GM23338 (cell line): ENCODE measurements around the gene TMA7. TPM values are rescaled to one million over a fixed set of nuclear protein-coding genes. Genes with fewer than 3 reads are reported as not detected.

Experiments used
- ATAC-seq: fragments of 200-7000 bp; cut with Tn5 transposase; 3 replicates; pipeline ENCODE4 v1.9.1; 2020
- DNase-seq: peaks from one replicate; pipeline ENCODE4 v3.0.0-alpha.2; 2015; ENCODE audit warnings: low spot score
- H2AFZ ChIP-seq: fragments of 200-600 bp; sonication (generic); 2 replicates; pipeline ENCODE4 v1.8.0; 2016; ENCODE audit warnings: antibody characterized with exemption, mild to moderate bottlenecking, moderate library complexity
- H3F3A ChIP-seq: fragments of 200-600 bp; sonication (generic); replicated peaks from 2 replicates; pipeline ENCODE4 v1.8.0; 2017; ENCODE audit warnings: antibody characterized with exemption, mixed run types, low read depth
- H3K27ac ChIP-seq: fragments of 200-600 bp; sonication (generic); 2 replicates; pipeline ENCODE4 v1.6.1; 2016; ENCODE audit warnings: low read depth
- H3K27me3 ChIP-seq: fragments of 200-600 bp; sonication (generic); 2 replicates; pipeline ENCODE4 v1.8.0; 2016; ENCODE audit warnings: mild to moderate bottlenecking, mixed run types, moderate library complexity; ENCODE audit not compliant: insufficient read depth
- H3K36me3 ChIP-seq: fragments of 200-600 bp; sonication (generic); 2 replicates; pipeline ENCODE4 v1.8.0; 2016; ENCODE audit warnings: mild to moderate bottlenecking; ENCODE audit not compliant: insufficient read depth
- H3K4me1 ChIP-seq: fragments of 200-600 bp; sonication (generic); 2 replicates; pipeline ENCODE4 v1.8.0; 2016; ENCODE audit warnings: mild to moderate bottlenecking, moderate library complexity; ENCODE audit not compliant: insufficient read depth
- H3K4me2 ChIP-seq: fragments of 200-600 bp; sonication (generic); 2 replicates; pipeline ENCODE4 v1.7.1; 2017; ENCODE audit warnings: mixed run types
- H3K4me3 ChIP-seq: fragments of 200-600 bp; sonication (generic); 2 replicates; pipeline ENCODE4 v1.6.1; 2016; ENCODE audit warnings: mixed run types
- H3K79me2 ChIP-seq: fragments of 200-600 bp; sonication (generic); replicated peaks from 2 replicates; pipeline ENCODE4 v1.8.0; 2017; ENCODE audit warnings: mild to moderate bottlenecking; ENCODE audit not compliant: insufficient read depth
- H3K9me2 ChIP-seq: fragments of 200-600 bp; sonication (generic); 2 replicates; pipeline ENCODE4 v1.8.0; 2017; ENCODE audit not compliant: insufficient read depth
- H4K20me1 ChIP-seq: fragments of 200-600 bp; sonication (generic); replicated peaks from 2 replicates; pipeline ENCODE4 v1.8.0; 2017; ENCODE audit warnings: mild to moderate bottlenecking; ENCODE audit not compliant: insufficient read depth
- H3K27ac Mint-ChIP-seq: 2 replicates; pipeline ENCODE4 v1.8.0; 2020; ENCODE audit warnings: inconsistent platforms, mild to moderate bottlenecking, moderate library complexity, mixed read lengths
- H3K27me3 Mint-ChIP-seq: 3 replicates; pipeline ENCODE4 v1.8.0; 2022; ENCODE audit warnings: low read depth, mild to moderate bottlenecking, moderate library complexity, mixed read lengths, inconsistent platforms; ENCODE audit not compliant: insufficient read depth, poor library complexity
- H3K36me3 Mint-ChIP-seq: 3 replicates; pipeline ENCODE4 v1.8.0; 2021; ENCODE audit warnings: low read depth, mild to moderate bottlenecking, inconsistent platforms, moderate library complexity, mixed read lengths
- H3K4me1 Mint-ChIP-seq: 3 replicates; pipeline ENCODE4 v1.8.0; 2020; ENCODE audit warnings: mild to moderate bottlenecking, inconsistent platforms, mixed read lengths
- H3K4me3 Mint-ChIP-seq: 3 replicates; pipeline ENCODE4 v1.8.0; 2021; ENCODE audit warnings: moderate library complexity, mild to moderate bottlenecking, inconsistent platforms, mixed read lengths
- H3K9me3 Mint-ChIP-seq: 3 replicates; pipeline ENCODE4 v1.8.0; 2020; ENCODE audit warnings: moderate library complexity, mild to moderate bottlenecking, inconsistent platforms, mixed read lengths
- CREB1 ChIP-seq: fragments of 250-450 bp; sonication (Bioruptor Pico); IDR thresholded peaks from 2 replicates; pipeline ENCODE4 v1.5.0; 2020; ENCODE audit warnings: low read depth, mild to moderate bottlenecking, moderate library complexity
- CTCF ChIP-seq, 2 experiments: fragments of 200-600 bp in 1 of 2; sonication (generic) in 1 of 2; conservative IDR thresholded peaks; 2 replicates each; pipeline versions ENCODE4 v1.5.1 to v1.6.1; 2016 to 2017; ENCODE audit warnings: antibody characterized with exemption in 2 of 2, low read depth in 2 of 2, mild to moderate bottlenecking in 2 of 2, moderate library complexity in 1 of 2
- ETS1 ChIP-seq: IDR thresholded peaks from 2 replicates; pipeline ENCODE4 v1.6.1; 2016; ENCODE audit warnings: antibody characterized with exemption
- EZH2 ChIP-seq: fragments of 200-600 bp; sonication (generic); IDR thresholded peaks from one replicate; pipeline ENCODE4 v1.8.0; 2017; ENCODE audit warnings: antibody characterized with exemption, mild to moderate bottlenecking, low read depth; ENCODE audit not compliant: unreplicated experiment
- EZH2phosphoT487 ChIP-seq: fragments of 200-600 bp; sonication (generic); IDR thresholded peaks from one replicate; pipeline ENCODE4 v1.8.1; 2018; ENCODE audit warnings: antibody characterized with exemption; ENCODE audit not compliant: unreplicated experiment
- JUNB ChIP-seq: IDR thresholded peaks from one replicate; pipeline ENCODE4 v1.6.1; 2016; ENCODE audit warnings: antibody characterized with exemption; ENCODE audit not compliant: unreplicated experiment
- NANOG ChIP-seq: IDR thresholded peaks from 2 replicates; pipeline ENCODE4 v1.6.1; 2016; ENCODE audit warnings: antibody characterized with exemption, borderline replicate concordance
- POLR2AphosphoS5 ChIP-seq: IDR thresholded peaks from 2 replicates; pipeline ENCODE4 v1.6.1; 2016; ENCODE audit warnings: antibody characterized with exemption, low read depth
- REST ChIP-seq: IDR thresholded peaks from one replicate; pipeline ENCODE4 v1.6.1; 2018; ENCODE audit warnings: antibody characterized with exemption; ENCODE audit not compliant: unreplicated experiment
- STAT1 ChIP-seq: IDR thresholded peaks from one replicate; pipeline ENCODE4 v1.6.1; 2016; ENCODE audit warnings: antibody characterized with exemption; ENCODE audit not compliant: unreplicated experiment
- ZNF114 ChIP-seq: fragments of 250-450 bp; sonication (Bioruptor Pico); IDR thresholded peaks from 2 replicates; pipeline ENCODE4 v1.5.0; 2020; ENCODE audit warnings: mild to moderate bottlenecking, moderate library complexity
- ZNF331 ChIP-seq: fragments of 250-450 bp; sonication (Bioruptor Pico); IDR thresholded peaks from 2 replicates; pipeline ENCODE4 v1.5.0; 2020; ENCODE audit warnings: low read depth, mild to moderate bottlenecking, moderate library complexity
- ZNF462 ChIP-seq: fragments of 250-450 bp; sonication (Bioruptor Pico); IDR thresholded peaks from 2 replicates; pipeline ENCODE4 v1.5.0; 2020; ENCODE audit warnings: mild to moderate bottlenecking, moderate library complexity
- polyA plus RNA-seq: library from polyadenylated mRNA; unstranded; fragments of >200 nt; fragmentation: Nextera tagmentation; extraction: Ambion mirVana; gene quantifications from 2 replicates; pipeline ENCODE4 v1.2.1, GENCODE V29; 2016
- total RNA-seq: library from RNA; depleted of rRNA; stranded (reverse); fragments of >200 nt; shearing (Covaris generic); gene quantifications from 2 replicates; pipeline ENCODE4 v1.2.3, GENCODE V29; 2014

The TMA7 gene
- total and polyA plus RNA-seq, 2 experiments from 2014 or later: 419 to 2,089 TPM

DNA sequence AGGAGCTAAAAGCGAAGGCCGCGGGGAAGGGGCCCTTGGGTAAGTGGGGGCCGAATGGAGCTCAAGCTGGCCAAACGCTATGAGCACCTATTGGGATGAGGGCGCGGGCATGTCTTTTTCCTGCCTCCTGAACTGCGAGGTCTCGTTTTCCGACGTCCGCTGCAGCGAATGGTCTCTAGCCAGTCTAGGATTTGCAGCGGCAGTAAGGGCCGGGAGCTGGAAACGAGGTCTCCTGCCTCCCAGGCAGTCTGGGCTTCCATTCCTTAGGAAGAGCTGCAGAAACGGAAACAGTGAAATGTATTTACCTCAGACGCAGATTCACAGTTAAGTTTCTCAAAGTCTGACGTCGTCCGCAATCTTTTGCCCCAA lies 517 bp downstream of the TMA7 start:
- peak overlapping the region; percentile 93 for H3K4me3 Mint-ChIP-seq
- peaks cover 13% of the 10 kb centered on the region for H3K4me1 Mint-ChIP-seq
- no peaks in the 10 kb centered on the region for H3K9me2 ChIP-seq
- 0 out of 2 replicates have a peak overlapping the region, but pooled peaks have one; percentile 5 for H2AFZ ChIP-seq
- peaks cover 46% of the 10 kb centered on the region for H3F3A ChIP-seq
- peak overlapping the region; percentile 85 for H3K4me3 ChIP-seq
- ATAC-seq: peak; percentile 1; the same call in 2 of the 3 replicates
- peaks cover 48% of the 10 kb centered on the region for H3K79me2 ChIP-seq
- H3K27ac ChIP-seq: peak overlapping the region; percentile 76
- no peaks in the 10 kb centered on the region for H3K9me3 Mint-ChIP-seq
- H4K20me1 ChIP-seq: peaks cover 23% of the 10 kb centered on the region
- no peaks in the 10 kb centered on the region for H3K27me3 ChIP-seq
- H3K27ac Mint-ChIP-seq: peak overlapping the region; percentile 97
- H3K36me3 Mint-ChIP-seq: peaks cover 43% of the 10 kb centered on the region
- TF ChIP-seq ETS1: no peak
- TF ChIP-seq ZNF462: no peak
- TF ChIP-seq ZNF331 (CRISPR knock-in tag): no peak
- TF ChIP-seq POLR2AphosphoS5: no peak
- no peak for TF ChIP-seq STAT1
- no peak for TF ChIP-seq CREB1
- TF ChIP-seq ZNF114: no peak
- TF ChIP-seq REST: no peak
- TF ChIP-seq NANOG: no peak
- TF ChIP-seq CTCF (conservative IDR thresholded peaks at IDR 0.05; ENCODE audit: low read depth in 2 of 2): no peak
- TF ChIP-seq JUNB: no peak
- no peak for TF ChIP-seq EZH2phosphoT487
- no peak for TF ChIP-seq EZH2
- H3K4me1 ChIP-seq: peaks cover 10% of the 10 kb centered on the region; the same call in 1 of the 2 replicates
- peak; percentile 41 for DNase-seq
- peaks cover 6% of the 10 kb centered on the region for H3K27me3 Mint-ChIP-seq
- H3K36me3 ChIP-seq: peaks cover 20% of the 10 kb centered on the region
- H3K4me2 ChIP-seq: peak overlapping the region; percentile 92
